ENCODE data around the gene SLC30A7.
"Not testable (repeated sequence)": the region's sequence is repeated elsewhere in the genome, so short reads cannot be mapped to it uniquely, and the experiment has no call there.

SLC30A7 gene

DNA sequence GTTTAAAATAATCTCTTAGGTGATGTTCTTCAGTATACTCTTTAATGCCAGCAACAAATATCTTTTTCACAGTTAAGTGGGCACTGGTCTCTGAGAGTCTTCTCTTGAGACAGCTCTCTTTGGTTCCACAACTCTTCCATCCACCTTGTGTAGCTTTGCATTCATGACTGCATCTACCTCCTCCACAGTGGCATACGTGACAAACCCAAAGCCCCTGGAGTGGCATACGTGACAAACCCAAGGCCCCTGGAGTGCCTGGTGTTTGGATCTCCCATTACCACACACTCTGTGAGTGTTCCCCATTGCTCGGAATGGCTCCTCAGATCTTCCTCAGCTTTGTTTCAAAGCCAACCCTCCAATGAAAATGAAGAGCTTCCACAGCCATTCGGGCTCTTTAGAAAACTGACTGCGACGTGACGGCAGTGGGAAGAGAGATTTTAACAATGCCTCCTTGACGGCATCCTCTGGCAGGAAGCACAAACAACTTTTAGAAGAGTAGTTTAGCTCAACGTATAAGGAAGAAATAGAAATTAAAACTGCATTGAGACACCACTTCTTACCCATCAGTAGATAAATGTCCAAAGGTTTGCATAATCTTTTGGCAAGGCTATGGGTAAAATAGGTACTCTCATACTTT, 45.8 kb downstream of the SLC30A7 start:
- no peak for DNase-seq

DNA sequence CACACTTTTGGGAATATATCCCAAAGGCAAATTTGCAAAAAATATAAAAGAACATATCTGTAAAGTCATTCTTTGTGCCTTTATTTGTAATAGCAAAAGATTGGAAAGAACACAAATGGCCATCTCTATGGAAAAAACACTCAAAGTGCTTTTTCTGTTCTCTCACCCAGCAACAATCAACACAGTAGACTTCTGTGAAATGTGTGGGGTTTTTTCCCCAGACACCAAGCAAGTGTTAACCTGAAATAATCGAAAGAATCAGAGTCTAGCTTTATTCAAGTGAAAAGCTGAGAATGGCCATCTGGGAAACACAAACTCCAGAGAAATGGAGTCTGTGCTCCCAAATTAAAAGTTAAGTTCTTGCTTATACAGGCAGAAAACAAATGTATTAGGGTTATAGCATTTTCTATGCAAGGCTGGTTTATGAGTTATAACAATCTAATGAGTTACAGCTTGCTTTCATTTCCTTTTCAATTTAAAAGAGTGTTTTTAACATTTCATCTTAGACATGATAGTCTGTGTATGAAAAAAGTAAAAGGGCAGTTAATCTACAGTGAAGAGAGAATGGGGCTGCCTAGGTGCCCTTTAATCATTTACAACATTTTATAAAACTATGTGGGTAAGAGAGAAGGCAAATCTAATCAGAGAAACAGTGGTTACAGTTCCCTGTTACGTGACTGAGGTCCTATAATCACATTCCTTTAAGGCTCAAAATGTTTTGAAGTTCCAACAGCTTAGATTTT, 46.6 kb downstream of the SLC30A7 start:
- no peak for DNase-seq

DNA sequence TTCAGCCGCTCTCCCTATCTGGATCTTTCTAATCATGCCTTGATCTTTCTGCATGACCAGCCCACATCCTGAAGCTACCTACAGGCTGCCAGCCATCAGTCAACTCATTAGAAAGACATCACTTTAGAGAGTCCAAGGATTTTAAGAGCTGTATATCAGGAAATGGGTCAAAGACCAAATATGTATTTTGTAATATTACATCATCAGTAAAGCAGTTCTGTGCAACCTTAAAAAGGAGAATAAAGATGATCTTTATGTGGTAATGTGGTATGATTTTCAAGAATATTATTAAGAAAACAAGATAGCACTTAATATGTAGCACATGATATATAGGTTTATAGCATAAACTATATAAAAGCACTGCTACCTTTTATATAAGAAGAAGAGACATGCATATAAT, 47.6 kb downstream of the SLC30A7 start:
- DNase-seq = no peak

DNA sequence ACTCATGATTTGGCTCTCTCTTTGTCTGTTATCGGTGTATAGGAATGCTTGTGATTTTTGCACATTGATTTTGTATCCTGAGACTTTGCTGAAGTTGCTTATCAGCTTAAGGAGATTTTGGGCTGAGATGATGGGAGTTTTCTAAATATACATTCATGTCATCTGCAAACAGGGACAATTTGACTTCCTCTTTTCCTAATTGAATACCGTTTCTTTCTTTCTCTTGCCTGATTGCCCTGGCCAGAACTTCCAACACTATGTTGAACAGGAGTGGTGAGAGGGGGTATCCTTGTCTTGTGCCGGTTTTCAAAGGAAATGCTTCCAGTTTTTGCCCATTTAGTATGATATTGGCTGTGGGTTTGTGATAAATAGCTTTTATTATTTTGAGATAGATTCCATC, 50.2 kb downstream of the SLC30A7 start:
- DNase-seq = not testable (repeated sequence)

DNA sequence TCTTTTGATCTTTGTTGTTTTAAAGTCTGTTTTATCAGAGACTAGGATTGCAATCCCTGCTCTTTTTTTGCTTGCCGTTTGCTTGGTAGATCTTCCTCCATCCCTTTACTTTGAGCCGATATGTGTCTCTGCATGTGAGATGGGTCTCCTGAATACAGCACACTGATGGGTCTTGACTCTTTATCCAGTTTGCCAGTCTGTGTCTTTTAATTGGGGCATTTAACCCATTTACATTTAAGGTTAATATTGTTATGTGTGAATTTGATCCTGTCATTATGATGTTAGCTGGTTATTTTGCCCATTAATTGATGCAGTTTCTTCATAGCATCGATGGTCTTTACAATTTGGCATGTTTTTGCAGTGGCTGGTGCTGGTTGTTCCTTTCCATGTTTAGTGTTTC, 51.9 kb downstream of the SLC30A7 start:
- DNase-seq = not testable (repeated sequence)

DNA sequence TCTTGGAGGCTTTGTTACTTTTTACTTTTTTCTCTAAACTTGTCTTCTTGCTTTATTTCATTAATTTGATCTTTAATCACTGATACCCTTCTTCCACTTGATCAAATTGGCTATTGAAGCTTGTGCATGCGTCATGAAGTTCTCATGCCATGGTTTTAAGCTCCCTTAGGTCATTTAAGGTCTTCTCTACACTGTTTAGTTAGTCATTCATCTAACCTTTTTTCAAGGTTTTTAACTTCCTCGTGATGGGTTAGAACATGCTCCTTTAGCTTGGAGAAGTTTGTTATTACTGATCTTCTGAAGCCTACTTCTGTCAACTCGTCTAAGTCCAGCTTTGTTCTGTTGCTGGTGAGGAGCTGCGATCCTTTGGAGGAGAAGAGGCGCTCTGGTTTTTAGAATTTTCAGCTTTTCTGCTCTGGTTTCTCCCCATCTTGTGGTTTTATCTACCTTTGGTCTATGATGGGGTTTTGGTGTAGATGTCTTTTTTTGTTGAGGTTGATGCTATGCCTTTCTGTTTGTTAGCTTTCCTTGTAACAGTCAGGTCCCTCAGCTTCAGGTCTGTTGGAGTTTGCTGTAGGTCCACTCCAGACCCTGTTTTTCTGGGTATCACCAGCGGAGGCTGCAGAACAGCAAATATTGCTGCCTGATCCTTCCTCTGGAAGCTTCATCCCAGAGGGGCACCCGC, 53.0 kb downstream of the SLC30A7 start:
- peak in 1 of 5 experiments; percentile 62 for DNase-seq

DNA sequence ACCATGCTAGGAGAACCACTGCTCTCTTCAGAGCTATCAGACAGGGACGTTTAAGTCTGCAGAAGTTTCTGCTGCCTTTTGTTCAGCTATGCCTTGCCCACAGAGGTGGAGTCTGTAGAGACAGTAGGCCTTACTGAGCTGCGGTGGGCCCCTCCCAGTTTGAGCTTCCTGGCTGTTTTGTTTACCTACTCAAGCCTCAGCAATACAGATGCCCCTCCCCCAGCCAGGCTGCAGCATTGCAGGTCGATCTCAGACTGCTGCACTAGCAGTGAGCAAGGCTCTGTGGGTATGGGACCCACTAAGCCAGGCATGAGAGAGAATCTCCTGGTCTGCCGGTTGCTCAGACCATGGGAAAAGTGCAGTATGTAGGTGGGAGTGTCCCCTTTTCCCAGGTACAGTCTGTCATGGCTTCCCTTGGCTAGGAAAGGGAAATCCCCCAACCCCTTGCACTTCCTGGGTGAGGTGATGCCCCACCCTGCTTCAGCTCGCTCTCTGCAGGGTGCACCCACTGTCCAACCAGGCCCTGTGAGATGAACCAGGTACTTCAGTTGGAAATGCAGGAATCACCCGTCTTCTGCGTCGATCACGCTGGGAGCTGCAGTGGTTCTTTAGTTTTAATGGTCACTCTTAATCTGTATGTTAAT, 53.7 kb downstream of the SLC30A7 start:
- DNase-seq = peak in 3 of 5 experiments; percentile 60 to 98 (median 72)

DNA sequence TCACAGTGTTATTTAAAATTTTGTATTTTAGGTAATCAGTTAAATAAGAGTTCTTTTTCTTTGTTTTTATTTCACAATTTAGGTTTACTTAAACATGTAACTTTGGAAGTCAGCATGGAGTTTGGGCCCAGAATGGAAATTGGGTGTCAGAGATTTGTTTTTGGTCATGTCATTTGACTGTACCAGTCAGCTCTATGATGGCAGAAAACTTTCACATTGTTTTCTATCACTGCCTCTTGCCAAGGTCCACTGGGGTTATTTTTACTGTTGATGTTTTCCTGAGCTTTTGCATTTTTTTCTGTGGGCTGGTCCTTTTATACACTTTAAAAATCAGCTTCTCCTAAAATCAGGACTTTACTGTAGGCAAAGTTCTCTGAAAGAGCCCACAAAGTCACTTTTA, 54.4 kb downstream of the SLC30A7 start:
- DNase-seq = no peak

DNA sequence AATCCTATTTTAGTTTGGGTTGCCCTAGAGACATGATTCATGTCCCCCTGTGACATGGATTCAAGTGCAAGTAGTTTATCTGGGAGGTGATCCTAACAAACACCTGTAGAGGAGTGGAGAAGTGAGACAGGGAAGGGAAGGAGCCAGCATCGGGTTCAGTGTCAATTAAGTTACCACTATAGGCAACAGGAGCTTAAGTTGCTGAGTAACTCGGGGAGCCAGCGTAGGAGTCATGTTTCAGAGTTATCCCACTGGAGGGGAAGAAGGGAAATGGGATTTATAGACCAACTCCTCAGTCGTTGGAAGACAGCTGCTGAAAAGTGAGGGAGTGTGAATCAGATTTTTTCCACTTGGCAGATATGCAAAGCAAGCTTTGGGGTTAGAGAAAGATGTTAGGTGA, 54.9 kb downstream of the SLC30A7 start:
- no peak for DNase-seq

DNA sequence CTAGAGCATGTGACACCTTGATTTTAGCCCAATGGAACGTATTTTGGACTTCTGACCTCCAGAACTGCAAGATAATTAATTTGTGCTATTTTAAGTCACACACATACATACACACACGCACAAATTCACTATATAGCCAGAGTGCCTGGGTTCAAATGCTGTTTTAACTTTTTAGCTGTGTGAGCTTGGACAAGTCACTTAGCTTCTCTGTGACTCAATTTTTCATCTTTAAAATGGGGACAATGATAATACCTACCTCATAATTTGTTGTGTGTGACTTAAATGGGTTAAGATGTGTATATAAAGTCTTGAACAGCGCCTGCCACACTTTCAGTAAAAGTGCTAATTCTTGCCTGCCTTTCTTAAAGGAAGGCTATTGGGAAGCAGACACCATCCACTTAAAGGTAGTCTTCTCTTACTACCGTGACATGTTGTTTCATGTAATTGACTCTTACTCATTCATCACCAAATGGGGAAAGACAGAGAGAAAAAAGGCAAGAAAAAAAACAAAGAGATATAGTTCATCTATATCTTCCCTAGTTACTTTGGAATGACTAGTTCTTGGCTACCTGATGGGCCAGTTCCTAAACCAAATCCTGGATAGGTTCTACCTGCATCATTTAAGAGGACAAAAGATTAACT, 56.3 kb downstream of the SLC30A7 start:
- no peak for DNase-seq

DNA sequence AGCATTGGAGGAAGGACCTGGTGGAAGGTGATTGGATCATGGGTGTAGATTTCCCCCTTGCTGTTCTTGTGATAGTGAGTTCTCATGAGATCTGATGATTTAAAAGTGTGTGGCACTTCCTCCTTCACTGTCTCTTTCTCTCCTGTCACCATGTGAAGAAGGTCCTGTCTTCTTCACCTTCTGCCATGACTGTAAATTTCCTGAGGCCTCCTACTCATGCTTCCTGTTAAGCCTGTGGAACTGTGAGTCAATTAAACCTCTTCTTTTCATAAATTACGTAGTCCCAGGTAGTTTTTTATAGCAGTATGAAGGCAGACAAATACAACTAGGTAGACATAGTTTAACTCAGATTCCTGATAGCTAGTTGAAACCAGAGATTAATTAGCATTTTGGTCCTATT, 57.1 kb downstream of the SLC30A7 start:
- DNase-seq = not testable (repeated sequence)

DNA sequence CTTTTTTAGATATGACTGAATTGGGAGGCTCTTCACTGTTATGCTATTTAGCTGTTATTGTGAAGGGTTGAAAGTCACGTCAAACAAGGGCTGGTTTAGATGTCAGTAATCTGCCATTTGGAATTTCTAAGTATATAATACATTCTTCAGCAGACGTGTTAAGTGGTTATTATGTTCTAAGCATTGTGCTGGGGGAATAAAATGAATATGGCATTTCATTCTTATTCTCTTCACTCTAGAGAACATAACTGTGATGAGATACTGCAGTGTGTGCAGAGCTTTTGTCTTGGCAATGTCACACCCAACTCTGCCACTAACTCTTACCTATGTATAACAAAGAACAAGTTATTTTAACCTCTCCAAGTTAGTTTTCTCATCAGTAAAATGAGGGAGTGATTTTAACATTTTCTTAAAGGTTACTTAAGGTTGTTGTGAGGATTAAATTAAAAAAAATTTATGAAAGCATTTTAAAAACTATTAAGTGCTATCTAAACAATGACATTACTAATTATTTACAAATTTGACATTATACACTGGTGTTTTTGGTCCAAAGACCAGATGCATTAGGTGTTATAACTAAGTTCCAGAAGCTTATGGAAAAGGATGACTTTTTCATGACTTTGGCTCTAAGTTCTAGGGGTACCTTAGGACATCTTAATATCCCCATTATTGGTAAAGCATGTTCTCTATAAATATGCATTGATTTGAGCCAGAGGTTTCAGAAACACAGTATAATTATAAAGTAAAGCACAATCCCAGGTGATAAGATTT, 58.3 kb downstream of the SLC30A7 start:
- DNase-seq = no peak

DNA sequence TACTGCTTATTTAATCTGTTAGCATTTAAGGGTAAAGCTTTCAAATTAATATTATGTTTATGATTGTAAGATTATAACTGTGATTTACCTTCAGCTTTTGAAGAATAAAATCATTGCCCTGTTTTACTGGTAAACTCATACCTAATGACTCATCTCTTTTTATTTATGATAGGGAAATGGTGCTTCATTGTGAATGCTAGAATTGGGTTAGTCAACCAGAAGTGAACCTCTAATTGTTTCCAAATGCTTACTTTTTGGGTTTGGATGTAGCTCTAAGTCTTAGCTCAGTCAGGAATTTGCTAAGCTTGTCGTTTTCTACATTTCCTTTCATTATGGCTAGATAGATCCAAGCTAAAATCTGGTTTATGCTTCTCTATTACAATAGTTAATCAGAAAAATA, 59.4 kb downstream of the SLC30A7 start:
- DNase-seq = no peak

DNA sequence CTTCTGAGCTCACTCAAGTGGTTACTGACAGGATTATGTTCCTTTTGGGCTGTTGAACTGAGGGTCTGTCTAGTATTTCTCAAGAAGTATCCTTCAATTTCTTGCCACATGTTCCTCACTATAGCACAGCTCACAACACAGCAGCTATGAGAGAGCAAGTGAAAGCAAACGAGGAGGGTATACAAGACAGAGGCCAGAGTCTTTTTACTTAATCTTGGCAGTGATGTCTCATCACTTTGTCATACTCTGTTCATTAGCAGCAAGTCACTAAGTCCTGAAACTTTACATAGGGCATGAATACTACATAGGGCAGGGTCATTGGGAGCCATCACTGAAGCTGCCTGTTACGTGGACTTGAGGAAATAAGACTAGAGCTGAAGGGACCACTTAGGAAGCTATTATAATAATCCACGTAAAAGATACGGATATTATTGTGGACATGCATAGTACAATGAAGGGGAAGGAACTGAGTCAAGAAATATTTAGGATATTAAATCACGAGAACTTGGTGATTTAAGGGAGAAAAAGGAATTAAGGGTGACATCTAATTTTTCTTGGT, 63.7 kb downstream of the SLC30A7 start:
- DNase-seq = no peak

DNA sequence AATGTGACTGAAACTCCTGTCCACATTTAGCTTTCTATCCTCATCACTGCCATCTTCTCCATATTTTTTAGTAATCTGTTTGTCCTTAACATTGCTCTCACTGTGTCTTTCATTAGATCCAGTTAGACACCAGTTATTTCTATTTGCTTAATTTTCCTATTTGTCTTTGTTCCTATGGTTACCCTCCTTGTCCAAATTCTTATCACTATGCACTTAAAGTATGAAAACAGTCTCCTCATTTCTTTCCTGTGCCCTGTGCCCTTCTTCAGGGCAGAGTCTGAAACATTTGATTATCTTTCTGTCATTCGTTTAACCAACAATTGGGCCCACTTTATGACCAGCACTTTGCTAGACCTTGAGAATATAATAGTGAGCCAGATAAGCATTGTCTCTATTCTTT, 64.2 kb downstream of the SLC30A7 start:
- DNase-seq = no peak

DNA sequence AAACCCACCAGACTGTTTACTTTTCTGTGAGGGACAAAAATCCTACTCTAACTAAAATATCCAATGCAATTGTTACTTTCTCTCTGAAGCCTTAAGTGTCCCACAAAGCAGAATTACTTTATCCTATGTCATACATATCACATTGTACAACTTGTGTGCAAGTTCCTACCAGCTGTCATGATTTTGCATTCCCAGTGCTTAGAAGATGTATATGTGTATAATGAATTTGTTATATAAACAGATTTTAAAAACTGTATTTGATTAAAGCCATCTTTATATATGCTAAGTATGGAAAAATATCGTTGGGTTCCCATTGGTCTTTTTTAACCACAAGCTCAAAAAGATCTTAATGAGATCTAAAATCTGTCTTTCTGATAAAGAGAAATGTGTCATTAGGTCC, 72.7 kb downstream of the SLC30A7 start:
- DNase-seq = no peak

DNA sequence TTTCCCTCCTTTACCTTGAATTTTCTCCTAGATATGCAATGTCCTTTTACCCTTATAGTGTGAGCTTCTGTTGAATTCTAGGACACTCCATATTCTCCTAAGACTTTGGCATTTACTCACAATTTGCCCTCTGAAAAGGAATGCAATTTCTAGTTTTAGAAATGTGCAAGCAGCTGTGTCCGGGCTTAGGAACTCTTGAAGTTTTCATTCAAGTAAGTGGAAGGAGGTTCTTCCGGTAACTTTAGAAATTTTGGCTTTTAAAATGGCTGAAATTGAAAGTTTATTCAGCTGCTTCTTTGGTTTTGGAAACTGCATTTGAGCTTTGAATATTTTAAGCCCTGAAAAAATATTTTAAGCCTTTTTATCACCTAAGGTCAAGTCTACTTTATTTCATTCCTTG, 73.4 kb downstream of the SLC30A7 start:
- no peak for DNase-seq

DNA sequence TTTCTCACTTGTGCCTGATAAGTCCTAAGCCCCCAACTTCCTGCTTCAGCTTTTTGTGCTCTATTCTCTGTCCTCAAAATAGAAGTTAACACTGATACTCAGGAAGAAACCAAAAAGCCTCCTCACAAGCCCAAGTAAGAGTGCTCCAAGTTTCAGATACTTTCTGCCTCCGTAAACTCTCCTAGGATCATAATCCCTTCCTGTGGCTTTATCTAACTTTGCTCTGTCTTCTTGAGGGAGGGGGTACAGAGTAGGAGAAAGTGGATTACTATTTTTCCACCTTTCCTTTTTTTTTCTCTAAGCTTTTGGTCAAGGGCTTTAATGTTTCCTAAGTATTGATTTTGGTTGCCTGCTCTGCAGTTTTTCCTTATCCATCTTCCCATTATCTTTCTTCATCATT, 75.1 kb downstream of the SLC30A7 start:
- DNase-seq = no peak

DNA sequence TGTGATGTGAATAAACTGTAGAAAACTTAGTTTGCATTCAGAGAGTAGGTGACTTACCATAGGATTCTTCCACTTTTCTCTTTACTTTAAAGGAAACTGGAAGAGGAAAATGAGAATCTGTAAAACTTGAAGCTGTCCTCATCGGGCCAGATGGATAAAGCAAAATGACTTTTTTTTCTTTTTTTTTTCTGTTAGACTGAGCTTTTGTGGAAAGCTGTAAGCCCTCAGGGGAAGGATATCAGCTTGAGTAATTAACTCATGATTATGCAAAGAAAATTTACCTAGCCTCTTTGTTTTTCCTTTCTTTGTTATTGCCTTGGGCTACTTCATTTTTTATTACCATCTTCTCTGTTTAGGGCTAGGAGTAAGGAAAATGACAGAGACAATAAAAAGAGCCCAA, 76.3 kb downstream of the SLC30A7 start:
- DNase-seq = no peak

DNA sequence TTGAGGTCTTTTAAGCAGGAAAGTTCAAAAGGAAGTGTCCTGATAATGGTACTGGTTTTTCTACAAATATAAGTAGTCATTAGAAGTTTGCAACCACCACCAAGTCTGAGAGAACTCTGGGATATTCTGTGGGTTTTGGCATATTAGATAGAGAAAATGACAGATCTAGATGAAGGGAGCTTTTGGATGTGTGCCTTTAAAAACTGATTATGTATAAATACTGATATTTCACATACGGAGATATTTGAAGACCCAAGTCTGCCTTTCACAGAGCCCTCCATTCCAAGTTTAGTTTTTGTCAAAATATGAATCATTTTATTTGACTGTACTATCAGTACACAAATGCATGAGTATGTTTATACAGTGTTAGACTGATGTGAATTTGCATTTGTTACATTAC, 81.0 kb downstream of the SLC30A7 start:
- no peak for DNase-seq

DNA sequence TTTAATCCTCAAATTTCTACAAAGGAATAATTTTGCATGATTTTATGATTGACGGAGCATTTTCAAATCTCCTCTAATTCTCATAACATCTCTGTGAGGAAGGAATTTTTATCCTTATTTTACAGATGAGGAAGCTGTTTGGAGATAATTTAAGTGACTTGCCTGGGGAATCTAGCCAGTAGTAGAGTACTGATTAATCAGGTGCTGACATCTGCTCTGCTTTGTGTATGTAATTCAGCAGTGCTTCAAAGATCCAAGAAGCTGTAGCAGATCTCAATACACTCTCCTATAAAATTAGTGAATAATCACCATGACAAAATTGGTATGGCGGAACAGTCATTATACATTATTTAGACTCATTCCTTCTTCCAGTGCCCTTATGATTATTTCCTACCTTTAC, 83.7 kb downstream of the SLC30A7 start:
- no peak for DNase-seq

DNA sequence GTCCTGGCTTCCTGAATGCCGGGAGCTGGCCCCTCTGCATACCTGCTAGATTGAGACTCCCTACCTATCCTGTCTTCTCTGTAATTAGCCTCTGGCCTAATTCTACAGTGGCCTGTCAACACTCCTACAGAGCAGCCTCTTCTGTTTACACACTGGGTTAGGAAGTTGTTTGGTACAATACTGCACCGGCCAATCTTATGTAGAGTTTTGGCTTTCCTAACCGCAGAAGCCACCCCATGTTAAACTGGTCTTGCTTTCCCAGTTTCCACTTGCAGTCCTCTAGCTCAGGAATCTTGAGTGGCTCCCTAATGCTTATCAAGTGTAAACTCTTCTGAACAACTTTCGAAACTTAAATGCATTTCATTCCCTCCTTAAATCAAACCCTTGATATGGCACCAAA, 86.9 kb downstream of the SLC30A7 start:
- DNase-seq = no peak
